ENCODE measurements around the gene UBN1.

DNA sequence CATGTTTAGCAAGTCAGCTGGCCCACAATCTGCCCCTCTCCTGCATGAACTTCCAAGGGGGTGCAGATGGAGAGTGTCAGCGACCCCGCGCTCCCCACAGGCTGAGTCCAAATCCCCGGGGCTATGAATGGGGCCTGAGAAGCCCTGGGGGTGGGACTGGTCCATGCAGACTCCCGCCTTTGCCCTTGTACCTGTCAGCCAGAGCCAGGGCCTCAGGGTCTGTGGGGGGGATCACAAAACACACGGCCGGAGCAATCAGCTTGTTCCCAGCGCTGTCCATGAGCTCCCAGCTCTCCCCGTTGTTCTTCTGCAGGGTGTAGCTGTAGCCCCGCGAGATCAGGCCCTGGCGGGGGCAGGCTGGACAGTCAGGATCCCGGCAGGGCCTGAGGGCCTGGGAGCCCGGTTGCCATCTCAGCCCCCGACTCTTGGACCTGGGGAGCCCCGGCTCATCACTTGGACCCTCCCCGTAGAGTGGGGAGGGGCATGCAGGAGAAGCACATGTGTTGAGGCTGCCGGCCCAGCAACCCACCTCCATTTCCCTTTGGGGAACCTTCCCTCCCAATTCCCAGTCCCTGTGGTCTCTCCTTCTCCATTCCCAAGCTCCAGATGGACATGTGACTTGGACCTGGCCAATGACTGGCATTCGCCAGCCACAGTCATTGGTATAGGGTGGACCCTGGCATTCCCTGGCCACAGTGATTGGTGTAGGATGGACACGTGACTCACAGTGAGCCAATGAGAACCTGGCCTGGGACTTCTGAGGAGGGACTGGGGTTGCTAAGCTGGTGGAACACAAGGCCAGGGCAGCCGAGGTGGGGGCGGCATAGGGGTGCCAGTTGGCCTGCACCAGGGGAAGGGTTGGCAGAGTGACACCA lies 47.2 kb downstream of the UBN1 start:
- TF ChIP-seq CTCF (IDR thresholded peaks at IDR 0.05) = no peak
- TF ChIP-seq POLR2A (IDR thresholded peaks at IDR 0.05) = no peak
- no peak for TF ChIP-seq POLR2AphosphoS5 (IDR thresholded peaks at IDR 0.05)
